ENCODE results near the gene MDH1.
"Not testable (repeated sequence)": the region's sequence is repeated elsewhere in the genome, so short reads cannot be mapped to it uniquely, and the experiment has no call there.

MDH1 gene

DNA sequence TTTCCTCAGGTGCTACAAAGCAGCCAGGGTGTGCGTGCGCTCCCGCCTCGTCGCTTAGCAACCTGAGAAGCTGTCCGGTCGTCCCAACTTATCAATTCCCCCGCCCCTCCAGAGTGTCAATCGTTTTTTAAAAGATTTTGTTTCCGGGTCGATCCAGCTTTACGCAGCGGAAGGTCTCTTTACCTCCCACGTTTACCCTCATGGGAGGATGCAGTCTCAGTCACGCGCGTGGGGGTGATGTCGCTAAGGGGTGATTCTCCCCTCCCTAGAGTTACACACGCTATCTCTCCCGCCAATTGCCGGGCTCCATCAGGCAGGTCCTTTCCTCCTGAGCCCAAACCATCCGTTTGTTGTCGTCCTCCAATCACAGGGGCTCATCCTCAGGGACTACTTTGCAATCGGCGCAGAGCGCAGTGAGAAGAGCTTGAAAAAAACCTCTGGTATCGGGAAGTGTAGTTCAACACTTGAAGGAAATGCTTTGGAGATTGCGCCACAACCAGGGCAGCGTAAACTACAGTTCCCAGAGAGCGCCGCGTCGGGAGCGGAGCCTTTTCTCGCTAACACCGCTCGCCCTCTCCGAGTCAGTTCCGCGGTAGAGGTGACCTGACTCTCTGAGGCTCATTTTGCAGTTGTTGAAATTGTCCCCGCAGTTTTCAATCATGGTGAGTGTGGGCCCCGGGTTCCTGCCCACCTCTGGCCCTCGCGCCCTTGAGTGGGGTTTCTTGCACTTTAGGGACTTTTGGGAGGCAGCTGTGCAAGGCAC, at the start of gene MDH1, which contains the start of gene WDPCP:
Gene MDH1 (plus strand): TSS at position 579 of the 763 bp plus-strand sequence. CDS start 81 bp downstream, at position 660.
Gene WDPCP (minus strand): TSS at position 93 of the 763 bp plus-strand sequence. CDS start 206 bp downstream, outside the sequence.
- peak; percentile 96 for DNase-seq

DNA sequence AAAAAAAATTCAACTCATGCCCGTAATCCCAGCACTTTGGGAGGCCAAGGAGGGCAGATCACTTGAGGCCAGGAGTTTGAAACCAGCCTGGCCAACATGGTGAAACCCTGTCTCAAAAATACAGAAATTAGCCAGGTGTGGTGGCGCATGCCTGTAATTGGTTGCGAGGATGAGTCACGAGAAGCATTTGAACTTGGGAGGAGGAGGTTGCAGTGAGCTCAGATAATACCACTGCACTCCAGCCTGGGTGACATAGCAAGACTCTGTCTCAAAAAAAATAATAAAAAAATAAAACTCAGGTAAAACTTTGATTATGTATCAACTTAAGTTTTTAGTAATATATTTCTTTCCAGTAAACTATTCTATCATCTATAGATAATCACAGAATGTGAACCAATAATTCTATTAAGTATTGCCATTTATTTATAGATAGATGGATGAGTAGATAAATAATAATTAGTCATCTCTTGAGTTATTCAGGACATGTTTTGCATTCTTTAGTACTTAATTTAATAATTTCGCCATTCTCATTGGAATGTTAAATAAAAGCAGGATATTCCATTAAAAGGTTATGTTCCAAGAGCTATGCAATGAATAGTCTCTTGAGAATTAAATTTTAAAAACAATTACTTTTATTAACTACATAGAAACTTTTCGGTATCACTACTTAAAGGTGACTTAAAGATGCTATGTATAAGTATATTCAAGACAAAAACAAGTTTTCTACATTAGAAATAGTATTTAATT, 49.2 kb upstream of the MDH1 start:
- no peak for DNase-seq

DNA sequence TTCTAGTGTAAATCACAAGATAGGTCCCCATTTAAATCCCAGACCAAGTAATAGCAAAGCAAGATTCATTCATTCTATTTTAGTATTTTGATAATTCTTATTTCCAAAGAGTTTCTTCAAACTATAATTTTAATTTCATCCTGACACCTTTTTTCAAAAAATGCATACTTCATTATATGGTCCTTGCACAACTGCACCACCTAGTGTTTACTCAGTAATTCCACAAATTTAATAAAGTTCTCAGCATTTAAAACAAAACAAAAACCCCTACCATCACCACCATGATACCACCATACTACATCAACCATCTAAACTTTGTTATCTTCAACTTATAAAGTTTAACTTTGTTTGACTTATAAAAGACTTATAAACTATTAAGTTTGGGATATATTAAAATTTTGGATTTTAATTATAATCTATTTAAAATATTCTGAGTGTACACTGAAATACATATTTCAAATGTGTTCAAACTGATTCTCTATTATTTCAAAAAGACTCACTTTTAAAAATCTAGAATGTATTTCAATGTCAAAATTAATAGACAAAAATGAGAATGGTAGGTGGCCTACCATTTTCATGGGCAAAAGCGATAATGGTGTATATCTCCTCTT, 44.6 kb upstream of the MDH1 start:
- DNase-seq, result no peak

DNA sequence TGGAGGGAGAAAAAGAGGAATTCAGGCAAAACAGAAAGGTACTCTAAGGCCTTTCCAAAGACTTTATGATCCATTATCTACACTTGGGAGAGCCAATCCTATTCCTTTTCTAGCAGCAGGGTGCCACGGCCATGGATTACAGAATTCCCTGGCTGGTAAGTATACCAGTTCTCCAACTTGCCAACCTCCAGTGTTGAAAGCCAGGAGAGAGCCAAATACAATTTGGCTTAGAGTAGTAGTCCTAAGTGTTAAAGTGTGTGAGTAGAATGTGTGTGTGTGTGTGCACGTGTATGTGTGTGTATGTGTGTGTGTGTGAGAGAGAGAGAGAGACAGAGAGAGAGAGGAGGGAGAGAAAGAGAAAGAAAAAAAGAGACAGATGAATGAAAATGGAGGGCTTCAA, 43.7 kb upstream of the MDH1 start:
- DNase-seq, result no peak

DNA sequence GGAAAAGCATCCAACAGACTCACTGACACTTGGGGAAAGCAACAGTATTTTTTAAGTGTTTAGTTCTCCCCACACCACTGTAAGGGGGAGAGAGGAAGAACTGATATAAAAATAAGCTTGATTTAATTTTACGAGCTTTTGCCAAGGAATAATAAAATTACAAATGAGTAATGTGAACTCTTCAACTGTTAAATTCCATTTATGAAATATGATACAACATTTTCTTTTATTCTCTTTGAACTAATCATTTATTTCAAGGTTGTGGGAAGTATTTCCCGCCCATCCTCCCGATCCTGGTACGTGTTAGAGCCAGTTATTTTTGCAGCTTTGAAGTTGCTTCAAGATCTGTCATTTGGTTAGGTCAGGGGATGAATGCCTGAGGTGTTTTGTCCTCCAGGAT, 35.7 kb upstream of the MDH1 start:
- DNase-seq, result no peak

DNA sequence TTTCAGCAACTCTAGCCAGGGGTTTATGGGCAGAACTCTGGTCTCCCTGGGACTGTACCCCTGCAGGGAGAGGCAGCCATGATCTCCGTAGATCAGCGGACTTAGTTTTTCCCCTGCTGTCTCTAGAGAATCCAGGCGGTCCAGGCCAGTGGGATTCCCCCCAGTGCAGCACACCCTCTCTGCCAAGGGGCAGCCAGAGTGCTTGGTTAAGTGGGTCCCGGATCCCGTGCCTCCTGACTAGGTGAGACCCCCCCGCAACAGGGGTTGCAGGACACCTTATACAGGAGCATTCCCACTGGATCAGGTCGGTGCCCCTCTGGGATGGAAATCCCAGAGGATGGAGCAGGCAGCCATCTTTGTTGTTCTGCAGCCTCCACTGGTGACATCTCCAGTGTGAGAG, 33.5 kb upstream of the MDH1 start:
- no peak for DNase-seq

DNA sequence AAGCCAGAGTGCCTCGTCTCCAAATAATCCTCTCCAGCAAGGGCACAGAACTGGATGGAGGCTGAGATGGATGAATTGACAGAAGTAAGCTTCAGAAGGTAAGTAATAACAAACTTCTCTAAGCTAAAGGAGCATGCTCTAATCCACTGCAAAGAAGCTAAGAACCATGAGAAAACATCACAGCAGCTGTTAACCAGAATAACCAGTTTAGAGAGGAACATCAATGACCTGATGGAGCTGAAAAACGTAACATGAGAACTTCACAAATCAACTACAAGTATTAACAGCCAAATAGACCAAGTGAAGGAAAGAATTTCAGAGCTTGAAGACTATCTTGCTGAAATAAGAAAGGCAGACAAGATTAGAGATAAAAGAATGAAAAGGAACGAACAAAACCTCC, 32.8 kb upstream of the MDH1 start:
- no peak for DNase-seq

DNA sequence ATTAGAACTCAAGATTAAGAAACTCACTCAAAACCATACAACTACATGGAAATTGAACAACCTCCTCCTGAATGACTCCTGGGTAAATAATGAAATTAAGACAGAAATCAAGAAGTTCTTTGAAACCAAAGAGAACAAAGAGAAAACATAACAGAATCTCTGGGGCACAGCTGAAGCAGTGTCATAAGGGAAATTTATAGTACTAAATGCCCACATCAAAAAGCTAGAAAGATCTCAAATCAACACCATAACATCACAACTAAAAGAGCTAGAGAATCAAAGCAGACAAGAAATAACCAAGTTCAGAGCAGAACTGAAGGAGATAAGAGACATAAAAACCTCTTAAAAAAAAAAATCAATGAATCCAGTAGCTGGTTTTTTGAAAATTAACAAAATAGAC, 30.9 kb upstream of the MDH1 start:
- not testable (repeated sequence) for DNase-seq

DNA sequence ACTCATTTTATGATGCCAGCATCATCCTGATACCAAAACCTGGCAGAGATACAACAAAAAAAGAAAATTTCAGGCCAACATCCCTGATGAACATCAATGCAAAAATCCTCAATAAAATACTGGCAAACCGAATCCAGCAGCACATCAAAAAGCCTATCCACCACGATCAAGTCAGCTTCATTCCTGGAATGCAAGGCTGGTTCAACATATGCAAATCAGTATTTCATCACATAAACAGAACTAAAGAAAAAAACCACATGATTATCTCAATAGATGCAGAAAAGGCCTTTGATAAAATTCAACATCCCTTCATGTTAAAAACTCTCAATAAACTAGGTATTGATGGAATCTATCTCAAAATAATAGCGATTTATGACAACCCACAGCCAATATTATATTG, 29.8 kb upstream of the MDH1 start:
- not testable (repeated sequence) for DNase-seq

DNA sequence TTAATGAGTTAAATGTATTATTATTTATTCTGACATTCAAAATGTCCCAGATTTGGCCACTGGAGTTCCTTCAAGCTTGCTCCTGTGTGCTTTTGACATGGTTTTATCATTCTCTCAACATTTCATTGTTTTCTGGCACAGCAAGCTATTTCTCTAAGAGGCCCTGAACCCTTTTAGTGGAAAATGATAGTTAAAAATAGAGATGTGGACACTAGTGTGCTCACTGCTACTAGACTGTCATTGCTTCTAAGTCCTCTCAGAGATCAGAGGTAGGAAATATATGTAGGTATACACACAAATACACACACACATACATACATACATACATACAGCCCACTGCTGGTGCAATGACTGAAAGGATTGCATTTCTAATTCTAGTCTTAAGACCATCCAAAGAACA, 26.0 kb upstream of the MDH1 start:
- no peak for DNase-seq

DNA sequence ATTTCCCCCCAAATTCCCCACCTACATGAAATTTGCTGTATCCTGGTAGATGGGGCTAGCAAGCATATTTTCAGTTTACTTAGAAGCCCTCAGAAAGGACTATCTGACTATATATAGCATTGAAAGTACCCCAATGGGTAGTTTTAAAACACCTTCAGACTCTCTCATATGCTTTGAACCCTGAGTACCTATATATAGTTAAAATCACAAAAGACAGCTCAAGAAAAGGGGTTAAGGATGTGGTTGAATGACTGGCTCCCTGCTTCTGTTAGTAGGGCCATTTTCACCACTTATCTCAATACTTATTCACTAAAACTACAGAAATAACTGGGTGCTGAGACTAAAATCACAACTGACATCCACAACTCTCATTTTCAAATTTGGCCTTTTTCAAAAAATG, 19.0 kb upstream of the MDH1 start:
- DNase-seq, result no peak

DNA sequence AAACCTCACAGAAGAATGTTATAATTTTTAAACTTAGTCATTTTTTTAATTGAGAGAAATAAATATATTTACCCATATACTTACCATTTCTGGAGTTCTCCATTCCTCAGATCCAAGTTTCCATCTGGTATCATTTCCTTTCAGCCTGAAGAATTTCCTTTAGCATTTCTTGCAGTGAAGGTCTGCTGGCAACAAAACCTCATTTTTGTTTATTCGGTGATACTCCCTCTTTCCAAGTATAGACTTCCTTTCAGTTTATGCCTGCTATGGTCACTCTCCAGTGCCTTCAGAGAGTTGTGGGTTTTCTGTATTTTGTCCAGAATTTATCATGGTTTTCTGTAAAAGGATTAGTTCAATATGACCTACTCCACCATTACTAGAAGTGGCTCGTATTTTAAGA, 17.5 kb upstream of the MDH1 start:
- no peak for DNase-seq

DNA sequence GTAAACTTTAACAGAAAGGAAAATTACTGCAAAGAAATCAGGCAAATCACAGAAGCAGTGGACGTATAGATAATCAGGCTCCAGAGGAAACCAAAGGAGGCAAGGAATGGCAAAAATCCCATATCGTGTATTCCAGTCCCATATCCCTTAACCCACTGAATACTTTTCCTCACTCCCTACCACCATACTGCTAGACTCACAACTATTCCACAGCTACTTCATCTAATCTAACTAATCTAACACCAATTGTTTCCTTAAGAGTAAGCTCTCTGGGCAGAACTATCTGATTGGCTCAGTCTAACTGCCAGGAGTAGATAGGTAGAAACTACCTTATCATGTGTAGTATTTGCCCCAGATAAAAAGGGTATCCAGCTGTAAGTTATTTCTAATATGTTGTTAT, 16.8 kb upstream of the MDH1 start:
- DNase-seq, result no peak

DNA sequence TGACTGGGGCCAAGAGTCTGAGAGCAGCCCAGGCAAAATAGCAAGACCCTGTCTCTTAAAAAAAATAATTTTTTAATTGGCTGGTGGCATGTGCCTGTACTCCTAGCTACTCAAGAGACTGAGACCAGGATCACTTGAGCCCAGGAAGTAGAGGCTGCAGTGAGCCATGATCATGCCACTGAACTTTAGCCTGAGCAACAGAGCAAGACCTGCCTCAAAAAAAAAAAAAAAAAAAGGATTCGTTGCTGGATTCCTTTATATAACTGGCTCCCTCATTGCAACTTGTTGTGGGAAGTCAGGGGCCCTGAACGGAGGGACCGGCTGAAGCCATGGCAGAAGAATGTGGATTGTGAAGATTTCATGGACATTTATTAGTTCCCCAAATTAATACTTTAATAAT, 15.7 kb upstream of the MDH1 start:
- DNase-seq, result not testable (repeated sequence)

DNA sequence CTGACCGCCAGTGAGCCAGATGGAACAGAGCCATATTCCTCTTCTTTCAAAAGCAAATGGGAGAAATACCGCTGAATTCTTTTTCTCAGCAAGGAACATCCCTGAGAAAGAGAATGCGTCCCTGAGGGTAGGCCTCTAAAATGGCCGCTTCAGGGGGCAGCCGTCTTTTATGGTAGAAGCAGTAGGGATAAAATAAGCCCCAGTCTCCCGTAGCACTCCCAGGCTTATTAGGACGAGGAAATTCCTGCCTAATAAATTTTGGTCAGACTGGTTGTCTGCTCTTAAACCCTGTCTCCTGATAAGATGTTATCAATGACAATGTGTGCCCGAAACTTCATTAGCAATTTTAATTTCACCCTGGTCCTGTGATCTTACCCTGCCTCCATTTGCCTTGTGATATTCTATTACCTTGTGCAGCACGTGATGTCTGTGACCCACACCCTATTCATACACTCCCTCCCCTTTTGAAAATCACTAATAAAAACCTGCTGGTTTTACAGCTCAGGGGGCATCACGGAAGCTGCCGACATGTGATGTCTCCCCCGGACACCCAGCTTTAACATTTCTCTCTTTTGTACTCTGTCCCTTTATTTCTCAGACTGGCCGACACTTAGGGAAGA, 14.9 kb upstream of the MDH1 start:
- not testable (repeated sequence) for DNase-seq

DNA sequence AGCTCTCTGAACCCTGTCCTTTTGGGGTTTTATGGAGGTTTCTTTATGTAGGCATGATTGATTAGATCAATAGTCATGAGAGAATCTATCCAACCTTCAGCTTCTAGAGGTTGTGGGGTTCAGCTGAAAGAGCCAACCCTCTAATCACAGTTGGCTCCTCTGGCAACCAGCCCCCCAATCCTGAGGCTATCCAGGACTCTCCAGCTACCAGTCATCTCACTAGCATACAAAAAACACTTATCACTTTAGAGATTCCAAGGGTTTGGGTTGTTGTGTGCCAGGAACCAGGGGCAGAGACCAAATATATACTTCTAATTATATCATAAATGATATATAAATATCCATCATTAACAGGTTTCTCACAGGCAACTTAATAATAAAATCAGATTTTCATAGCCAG, 12.2 kb upstream of the MDH1 start:
- no peak for DNase-seq

DNA sequence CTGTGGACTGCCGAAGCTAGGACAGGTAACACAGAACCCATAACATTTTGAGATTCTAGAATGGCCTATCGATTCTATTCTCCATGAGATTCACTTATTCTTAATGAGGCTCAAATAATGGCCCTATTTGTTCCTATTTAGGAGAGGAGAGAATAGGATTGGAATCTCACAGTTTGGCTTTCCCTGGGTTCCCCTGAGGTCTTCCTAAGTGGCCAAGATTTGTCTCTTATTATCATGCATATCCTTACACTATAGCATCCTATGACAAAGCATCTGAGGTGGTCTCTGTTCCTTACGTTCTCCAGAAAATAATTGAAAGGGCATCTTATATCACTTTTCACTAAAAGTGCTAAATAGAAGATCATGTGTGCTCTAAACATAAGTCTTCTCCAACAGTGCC, 10.0 kb upstream of the MDH1 start:
- no peak for DNase-seq

DNA sequence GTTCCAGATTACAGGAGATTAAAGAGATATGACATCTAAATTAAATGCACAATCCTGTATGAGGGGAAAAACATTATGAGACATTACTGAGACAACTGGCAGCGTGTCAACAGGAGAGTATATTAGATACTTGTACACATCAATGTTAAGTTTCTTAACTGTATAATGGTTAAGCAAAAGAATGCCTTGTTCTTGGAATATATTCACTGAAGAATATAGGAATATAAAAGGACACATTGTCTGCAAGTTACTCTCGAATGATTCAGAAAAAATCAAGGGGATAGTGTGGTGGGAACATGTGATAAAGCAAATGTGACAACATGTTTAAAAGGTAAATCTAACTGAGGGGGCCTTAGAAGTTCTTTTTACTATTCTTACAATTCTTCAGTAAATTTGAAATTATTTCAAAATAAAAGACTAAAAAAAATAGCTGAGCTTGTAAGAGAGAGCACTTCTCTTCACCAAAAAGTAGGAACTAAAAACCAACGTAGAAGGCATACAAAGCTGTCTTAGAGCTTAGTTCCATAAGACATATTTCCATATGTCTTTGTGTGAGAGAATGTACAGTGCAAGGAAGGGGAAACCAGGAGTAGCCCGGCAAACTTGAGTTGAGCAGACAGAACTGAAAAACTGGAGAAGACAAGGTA, 8.0 kb upstream of the MDH1 start:
- no peak for DNase-seq

DNA sequence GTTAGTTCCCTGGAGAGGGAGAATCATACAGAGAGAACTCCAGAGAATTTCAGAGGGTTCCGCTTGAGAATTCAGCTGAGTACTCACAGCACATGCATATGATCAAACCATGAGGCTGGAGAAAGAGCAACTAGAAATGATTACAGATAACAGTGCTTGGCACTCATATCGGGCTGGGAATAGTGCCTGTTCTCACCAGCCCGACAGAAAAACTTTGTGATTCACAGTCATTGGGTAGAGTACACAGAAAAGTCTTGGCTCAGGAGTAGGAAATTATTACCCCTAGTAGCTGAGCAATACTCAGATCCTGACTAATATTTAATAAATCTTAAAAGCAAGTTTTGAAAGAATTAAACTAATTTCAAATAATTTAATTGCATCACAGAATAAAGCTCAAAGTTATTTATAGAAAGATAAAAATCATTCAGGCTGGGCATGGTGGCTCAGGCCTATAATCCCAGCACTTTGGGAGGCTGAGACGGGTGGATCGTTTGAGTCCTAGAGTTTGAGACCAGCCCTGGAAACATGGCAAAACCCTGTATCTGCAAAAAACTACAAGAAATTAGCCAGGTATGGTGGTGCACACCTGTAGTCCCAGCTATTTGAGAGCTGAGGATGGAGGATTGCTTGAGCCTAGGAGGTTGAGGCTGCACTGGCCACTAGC, 7.3 kb upstream of the MDH1 start:
- no peak for DNase-seq

DNA sequence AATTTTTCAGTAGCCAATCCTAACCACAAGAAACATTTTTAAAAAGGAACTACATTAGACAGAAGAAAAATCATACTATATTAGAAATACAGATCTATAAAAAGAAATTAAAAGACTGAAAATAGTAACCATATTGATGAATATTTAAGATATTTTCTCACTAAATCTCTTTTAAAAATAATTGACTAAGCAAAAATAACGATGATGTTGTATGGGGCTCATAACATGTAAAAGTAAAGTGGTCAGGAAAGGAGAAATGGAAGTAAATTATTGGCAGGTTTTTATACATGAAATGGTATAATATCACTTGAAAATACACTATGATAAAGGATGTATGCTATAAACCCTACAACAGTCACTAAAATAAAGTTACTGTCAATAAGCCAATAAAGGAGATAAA, 5.9 kb upstream of the MDH1 start:
- DNase-seq, result no peak

DNA sequence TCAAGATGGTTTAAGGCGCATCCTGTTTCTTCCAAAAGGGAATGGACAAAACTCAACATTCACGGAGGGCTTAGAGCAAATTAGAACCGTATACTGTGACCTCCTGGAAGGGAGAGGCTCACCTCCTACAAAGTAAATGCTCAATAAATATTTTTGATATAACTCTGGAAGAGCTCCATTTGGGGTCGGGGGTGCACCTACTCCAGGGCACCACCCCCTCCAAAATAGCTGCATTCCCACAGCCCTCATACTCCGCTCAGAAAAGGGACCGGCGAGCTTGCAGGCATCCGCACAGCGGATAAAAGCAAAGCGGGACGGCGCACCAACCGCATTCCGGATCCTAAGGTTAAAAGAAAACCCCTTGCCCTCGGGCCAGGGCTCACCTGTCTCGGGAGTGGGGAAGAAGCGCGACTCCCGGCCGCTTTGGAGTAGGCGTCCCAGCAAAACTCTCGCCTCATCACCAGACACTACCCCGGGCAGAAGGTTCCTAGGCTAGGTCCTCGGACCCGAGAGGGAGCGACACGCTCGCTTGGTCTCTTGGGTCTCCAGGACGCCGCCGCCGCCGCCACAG, 864 bp upstream of the MDH1 start:
- DNase-seq, result no peak

Data from activated naive CD4-positive, alpha-beta T cell treated with Interleukin-2 at 50 U/mL for 16 hours (primary cell).